GM18499 (cell line): ENCODE measurements around the gene ZP1.

ENCODE experiments used
- ATAC-seq: cut with Tn5 transposase; IDR thresholded peaks from one replicate; pipeline ENCODE4 v1.9.1; 2021; ENCODE audit warnings: moderate number of reproducible peaks; ENCODE audit not compliant: insufficient read depth, unreplicated experiment

The ZP1 gene

DNA sequence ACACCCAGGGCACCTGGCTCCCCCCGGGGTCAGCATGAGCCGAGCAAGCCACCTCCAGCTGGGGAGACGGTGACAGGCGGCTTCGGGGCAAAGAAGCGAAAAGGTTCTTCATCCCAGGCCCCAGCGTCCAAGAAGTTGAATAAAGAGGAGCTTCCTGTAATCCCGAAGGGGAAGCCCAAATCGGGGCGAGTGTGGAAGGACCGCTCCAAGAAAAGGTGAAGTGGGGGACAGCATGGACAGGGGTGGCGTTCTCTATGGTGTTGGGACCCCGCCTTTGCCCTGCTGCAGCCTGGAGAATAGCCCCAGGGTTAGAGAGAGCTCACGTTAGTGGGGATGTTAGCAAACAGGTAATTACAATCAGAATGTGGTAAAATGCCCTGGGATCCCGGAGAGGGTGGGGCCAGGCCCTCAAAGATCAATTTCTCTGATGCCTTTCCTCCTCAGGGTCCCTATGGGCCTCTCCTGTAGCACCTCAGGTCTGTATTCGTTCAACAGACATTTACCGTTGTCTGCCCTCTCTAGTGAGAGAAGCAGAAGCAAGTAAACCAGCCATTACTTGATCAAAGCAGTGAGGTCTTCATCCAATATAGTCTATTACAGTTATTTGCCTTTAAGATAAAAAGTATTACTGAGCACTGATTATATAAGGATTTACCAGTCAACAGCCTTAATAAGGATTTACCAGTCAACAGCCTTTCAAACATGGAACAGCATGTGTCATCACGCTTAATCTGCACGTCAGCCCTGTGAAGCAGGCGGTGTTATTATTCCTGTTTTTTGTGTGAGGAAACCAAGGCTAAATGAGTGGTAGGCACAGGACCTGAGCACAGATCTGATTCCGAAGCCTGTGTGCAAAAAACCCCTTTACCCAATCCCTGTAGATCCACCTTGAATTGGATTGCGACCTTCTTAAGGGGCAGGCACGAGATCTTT lies 24.4 kb upstream of the ZP1 start:
- no peak for ATAC-seq

DNA sequence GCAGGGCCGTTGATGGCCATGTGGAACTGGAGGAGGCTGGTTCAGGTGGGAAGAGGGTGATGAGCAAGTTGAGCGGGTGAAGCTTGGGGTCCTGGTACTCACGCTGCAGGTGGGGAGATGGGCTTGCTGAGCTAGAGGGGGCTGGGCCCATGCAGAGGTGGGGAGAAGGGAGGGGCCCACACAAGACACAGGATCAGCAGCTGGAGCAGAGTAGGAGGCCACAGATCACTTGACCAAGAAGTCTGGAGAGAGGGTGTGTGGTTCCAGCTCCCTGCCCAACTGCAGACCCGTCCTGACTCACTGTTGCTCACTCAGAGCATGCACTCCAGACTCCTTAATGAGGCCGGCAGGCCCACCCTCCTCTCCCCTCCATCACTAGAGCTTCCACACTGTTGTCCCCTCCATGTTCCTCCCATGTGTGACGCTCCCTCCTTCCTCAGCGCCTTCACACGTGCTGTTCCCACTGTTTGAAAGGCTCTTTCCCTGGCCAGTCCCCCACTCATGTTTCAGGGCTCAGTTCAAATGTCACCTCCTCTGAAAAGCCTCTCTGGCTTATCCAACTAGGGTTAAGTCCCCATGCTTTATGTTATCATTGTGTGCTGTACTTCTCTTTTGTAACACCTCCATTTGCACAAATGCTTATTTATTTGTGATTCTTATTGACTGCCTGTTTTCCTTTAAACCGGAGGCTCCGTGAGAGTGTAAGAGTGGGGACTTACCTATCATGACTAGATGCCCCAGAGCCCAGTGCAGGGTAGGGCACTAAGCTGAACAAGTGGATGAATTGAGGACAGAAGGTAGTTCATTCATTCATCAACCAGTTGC lies 23.1 kb upstream of the ZP1 start:
- ATAC-seq: no peak

DNA sequence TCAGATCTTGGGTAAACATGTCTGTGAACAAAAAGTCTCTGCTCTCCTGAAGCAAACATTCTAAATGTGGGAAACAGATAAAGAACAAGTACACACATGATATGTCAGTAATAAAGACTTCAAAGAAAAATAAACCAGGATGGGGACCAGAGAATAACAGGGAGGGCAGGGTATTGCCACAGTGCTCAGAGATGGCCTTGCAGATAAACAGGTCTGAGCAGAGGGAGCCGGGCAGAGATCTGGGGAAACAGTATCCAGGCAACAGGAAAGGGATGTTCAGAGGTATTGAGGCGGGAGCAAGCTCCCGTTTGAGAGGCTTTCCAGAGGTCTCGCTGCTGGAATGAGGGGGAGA lies 22.5 kb upstream of the ZP1 start:
- ATAC-seq: no peak

DNA sequence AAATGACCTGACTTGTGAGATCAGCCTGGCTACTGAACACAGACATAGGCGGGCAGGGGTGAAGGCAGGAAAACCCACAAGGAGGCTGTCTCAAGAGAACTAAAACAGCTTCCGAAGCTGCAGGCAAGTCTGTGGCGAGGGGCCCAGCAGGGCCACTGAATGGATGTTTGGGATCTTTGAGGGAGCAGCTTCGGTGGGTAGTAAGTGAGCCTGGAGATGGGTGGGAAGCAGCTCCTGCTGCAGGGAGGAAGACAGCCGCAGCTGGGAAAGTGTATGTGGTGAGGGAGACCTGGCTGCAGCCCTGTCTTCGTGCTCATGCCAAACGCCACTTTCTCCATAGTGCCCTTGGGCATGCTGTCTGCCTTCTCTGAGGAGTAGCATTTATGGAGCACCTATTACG lies 22.0 kb upstream of the ZP1 start:
- no peak for ATAC-seq

DNA sequence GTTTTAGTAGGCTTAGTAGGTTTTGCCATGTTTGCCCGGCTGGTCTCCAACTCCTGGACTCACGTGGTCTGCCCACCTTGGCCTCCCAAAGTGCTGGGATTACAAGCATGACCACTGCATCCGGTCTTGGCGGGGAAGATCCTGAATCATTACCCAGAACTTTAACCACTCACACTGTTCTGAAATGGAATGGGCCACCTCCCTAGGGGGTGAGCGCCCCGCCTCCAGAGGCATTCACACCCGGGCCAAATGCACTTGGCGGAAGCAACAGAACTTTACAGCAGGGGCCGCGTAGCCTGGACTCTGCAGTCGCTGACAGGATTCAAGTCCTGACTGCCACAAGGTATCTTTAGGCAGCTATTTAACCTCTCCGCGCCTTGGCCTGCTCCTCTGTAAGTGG lies 20.1 kb upstream of the ZP1 start:
- ATAC-seq: no peak

DNA sequence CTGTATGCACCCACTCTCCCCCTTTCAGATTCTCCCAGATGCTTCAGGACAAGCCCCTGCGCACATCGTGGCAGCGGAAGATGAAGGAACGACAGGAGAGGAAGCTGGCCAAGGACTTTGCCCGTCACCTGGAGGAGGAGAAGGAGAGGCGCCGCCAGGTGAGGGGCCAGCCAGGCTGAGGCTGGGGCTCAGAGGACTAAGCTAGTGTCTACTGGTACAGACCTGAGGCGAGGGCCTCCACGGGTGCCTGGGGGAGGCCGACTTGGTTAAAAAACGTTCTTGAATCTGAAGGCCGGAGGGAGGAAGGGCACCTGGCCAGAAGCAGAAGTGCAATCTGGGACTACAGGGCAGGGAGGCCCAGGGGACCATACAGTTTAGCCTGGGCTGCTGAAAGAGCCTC lies 19.4 kb upstream of the ZP1 start:
- ATAC-seq: no peak

DNA sequence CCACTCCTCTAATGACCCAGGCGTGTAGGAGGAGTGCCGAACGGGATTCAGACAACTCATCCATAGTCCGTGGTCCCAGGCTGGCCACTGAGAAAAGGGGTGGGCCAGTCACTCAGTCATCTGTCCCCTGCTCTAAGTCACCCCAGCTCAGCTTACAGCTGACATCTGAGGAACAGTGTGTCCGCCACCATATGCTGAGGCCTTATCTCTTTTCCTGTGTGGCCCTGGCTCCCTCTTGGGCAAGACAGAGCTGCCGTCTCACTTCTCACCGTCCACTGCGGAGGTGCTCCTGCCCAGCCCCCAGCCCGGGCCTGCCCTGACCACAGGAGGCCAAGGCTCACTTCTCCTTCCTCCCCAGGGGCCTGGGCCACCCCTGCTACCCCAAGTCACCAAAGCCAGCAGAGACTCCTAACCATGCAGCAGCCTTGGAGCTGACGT lies 18.6 kb upstream of the ZP1 start:
- ATAC-seq: no peak

DNA sequence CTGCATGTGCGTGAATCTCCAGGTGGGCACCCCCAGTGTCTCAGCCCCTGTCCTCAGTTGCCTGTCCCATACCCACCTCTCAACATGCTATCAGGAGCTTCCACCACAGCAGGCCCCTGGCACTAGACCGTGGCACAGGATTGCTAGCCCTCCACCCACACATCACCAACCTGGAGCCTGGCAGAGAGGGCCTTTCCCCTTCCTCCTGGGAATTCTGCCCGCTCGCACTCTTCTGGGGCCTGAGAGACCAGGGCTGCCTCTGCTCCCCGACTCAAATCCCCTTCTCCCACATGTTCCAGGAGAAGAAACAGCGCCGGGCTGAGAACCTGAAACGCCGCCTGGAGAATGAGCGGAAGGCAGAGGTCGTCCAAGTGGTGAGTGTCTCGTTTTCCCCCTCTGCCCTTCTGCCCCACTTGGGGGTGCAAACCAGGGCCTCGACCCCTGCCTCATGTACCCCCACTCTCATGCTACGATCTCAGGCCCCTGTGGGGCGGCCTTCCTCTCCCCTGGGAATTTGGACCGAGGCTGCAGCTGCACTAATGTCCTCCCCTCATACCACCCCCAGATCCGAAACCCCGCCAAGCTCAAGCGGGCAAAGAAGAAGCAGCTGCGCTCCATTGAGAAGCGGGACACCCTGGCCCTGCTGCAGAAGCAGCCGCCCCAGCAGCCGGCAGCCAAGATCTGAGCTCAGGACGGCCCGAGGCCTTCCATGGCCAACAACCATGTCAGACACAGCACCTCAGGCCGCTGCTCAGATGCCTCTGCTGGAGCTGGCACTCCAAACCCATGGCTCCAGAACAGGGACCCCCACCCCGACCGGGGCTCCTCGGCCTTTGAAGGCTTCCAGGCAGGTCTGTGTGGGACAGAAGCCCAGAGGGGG lies 17.5 kb upstream of the ZP1 start:
- ATAC-seq: no peak

DNA sequence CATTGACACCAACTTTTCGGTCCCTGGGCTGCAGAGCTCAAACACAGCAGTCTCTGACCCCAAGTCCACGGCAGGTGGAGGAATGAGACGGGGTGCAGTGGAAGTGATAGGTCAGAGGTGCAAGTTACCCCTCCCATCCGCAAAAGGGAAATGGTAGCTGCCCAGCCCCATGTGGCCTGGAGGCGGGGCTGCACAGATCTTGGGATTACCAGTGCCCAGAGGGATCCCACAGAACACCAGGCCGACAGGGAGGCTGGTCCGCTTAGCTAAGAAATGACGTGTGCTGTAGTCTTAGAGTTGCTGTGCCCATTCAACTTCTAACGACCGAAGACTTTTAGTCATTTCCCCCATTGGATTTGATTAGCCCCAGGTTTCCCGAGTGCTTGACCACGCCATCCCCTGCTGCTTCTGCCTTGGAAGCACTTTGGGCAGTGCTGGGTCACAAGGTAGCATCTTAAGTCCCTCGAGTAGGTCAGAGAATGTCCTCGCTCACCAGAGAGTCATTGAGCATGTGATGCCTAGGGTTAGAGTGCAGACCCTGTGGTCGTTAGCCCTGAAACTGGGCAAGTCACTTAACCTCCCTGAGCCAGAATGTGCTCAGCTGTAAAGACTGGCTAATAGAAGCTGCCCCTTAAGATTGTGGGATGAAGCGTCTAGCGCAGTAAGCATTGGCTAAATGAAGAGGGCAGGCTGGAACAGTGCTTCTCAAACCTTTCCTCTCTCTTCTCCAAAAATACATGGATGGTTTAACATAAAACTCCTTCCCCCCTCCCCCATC lies 15.8 kb upstream of the ZP1 start:
- no peak for ATAC-seq

DNA sequence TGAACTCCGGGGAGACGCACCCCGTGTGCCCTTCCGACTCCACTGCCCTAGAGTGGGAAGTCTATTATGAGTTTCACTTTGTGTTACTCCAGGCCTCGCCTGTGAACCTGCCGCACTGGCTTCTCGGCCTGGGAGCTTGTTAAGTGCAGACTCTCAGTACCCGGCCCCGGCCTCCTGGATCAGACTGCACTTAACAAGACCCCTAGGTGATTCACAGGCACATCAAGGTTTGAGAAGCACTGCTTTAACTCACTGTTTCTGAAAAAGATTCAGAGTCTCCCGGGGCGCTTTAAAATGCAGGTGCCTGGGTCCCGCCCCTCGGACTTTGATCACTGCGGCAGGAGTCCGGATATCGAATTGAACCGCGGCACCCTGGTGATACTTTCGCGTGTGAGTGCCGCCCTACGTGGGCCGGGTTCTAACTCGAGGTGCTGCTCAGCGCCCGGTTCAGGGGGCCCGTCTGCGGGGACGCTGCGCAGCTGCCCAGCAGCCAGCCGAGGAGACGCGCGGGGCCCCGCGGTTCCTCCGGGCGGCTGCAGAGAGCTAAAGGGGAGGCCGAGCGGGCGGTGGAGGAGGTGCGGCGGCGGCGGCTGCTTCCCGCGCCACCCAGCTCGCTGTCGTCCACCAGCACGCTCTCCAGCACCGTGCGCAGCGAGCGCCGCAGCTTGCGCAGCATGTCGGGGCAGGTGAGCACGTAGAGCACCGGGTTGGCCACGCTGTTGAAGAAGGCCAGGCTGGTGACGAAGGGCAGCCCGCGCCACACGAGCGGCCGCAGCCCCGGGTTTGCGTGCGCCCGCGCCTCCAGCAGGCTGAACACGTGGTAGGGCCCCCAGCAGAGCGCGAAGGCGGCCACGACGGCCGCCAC lies 15.0 kb upstream of the ZP1 start:
- ATAC-seq: no peak

DNA sequence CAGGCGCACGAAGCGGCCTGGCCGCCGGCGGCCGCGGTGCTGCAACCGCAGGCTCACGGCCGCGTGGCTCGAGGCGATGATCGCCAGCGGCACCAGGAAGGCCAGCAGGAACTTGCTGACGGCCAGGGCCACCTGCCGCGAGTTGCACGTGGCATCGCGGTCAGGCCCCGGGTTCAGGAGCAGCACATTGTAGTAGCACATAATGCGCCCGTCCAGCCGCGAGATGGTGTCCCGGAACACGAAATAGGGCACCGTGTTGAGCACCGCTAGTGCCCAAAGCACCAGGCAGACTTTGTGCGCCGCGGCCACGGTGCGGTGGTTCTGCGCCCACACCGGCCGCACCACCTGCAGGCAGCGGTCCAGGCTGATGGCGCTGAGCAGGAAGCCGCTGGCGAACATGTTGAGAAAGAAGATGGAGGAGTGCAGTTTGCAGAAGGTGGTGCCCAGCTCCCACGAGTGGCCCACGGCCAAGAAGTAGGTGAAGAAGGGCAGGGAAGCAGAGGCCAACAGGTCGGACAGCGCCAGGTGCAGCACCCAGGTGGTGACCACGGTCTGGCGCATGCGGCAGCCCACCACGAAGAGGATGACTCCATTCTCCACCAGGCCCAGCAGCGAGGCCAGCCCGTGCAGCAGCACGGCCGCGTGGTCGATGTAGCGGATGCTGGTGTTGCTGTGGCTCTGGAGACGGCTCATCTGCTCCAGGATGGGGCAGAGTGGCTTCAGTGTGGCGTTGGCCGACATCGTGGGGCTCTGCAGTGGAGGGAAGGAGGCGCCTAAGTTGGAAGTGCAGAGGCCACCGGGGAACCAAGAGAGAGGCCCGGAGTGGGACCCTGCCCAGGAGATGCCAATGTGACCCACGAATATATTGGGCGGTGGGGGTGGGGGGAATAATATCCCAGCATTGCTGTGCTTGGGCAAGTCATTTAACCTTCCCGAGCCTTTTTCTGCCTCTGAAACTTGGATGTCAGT lies 14.1 kb upstream of the ZP1 start:
- no peak for ATAC-seq

DNA sequence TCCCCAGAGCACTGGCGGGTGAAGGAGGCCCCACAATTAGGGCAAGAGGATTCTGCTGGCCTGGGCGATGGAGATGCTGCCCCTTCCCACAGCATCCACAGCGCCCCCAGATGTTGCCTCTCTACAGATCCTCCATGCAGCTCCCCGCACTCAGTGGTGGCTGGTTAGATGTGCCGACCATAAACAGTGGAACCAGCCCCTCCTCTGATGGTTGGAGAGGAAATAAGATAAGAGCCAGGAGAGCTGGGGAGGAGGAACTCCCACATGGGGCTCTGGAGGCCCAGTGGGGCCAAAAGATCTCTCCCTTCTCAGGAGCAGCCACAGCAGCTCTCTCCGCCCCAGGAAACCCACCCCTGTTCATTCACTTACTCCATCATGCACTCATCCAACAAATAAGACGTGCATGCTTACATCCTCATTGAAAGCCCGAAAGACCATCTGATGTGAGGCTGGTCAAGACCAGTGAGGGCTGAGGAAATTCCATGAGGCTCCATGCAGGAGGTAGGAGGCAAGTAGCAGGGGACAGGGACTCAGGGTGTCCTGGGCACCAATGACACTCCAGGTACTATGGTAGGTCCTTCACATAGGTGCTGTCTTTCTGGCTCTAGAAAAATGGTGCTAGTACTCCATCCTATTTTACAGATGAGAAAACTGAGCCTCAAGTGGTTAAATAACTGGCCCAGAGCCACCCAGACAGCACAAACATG lies 13.0 kb upstream of the ZP1 start:
- ATAC-seq: no peak

DNA sequence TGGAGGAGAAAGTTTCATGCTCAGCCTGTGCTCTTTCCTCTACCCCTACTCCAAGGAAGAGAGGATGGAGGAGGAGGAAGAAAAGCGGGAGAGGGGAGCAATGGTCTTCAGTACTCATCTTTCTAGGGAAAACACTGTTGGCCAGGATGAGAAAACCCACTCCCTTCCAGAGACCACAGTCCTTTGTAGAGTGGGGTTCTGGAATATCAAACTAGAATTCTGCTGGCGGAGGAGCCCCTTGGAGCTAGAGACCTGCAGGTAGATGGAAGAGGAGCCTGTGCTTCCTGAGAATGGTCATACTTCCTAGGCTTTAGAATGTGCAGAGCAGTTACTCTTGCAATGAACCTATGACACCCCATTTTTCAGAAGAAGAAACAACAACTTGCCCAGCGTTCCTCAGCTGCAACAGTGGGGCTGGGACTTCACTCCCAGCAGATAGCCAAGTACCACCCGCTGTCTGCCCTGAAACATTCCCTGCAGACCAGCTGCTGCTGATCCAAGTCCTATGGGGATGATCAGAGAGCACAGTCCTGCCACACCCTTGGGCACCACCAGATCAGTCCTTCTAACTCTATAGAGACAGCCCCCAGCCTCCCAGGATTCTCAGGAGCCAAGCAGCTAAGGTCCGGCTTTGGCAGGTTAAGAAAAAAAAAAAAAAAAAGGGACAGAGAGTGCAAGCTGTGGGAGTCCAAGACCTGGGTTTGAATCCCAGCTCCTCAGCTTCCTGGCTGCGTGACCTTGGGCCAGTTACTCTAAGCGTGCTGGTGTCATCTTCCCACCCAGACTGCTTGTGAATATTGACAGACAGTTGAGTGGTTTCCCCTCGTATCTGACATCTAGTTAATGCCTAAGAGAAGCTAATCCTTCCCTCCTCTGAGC lies 12.3 kb upstream of the ZP1 start:
- ATAC-seq: no peak

DNA sequence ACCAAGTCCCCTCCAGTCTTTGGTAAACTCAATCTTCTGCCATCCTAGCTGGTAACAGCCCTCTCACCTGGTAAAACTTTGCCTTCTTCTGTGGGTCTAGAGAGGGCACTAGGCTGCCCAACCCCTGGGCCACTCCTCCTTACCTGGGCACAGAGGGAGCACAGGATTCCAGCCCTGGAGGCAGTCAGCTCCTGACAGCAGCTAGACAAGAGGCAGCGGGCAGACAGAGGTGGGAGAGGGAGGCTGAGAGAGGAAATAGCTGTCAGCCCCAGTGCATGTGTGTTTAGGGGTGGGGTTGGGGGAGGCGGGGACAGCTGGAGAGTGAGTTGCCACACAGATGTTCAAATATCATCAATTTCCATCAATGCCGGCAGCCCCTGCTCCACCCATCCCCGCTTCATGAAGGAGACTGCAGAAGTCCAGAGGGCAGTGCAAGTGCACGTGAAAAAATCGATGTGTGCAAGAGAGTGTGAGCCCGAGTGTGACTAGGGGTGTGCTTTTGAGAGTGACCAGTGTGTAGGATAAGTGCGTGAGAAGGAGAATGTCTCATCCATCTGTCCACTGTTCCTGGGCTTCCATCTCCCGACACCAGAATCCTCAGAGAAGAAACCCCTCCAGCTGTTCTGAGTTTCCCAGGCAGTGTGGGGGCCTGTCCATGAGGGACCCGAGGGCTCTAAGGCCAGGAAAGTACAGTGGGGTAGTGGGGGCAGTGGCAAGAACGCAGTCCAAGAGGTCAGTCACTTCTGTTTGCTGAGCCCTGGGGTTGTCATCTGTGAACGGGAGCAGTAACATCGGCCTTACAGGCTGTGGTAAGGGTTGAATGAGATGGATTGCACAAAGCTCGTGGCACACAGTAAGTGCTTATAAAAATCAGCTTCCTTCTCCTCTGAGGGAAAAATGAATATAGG lies 11.4 kb upstream of the ZP1 start, which contains the start of gene PTGDR2:
PTGDR2 (minus strand) TSS at position 225 of the 908 bp plus-strand sequence. CDS start 2,228 bp downstream, outside the sequence.
- no peak for ATAC-seq
